ENCODE measurements around the gene CENPX. TPM values are rescaled to one million over a fixed set of nuclear protein-coding genes. Genes with fewer than 3 reads are reported as not detected.

CENPX gene
- total and polyA plus RNA-seq, 5 donors from 2014 or later, result 31.4 to 66.4 (median 64.9) TPM

DNA sequence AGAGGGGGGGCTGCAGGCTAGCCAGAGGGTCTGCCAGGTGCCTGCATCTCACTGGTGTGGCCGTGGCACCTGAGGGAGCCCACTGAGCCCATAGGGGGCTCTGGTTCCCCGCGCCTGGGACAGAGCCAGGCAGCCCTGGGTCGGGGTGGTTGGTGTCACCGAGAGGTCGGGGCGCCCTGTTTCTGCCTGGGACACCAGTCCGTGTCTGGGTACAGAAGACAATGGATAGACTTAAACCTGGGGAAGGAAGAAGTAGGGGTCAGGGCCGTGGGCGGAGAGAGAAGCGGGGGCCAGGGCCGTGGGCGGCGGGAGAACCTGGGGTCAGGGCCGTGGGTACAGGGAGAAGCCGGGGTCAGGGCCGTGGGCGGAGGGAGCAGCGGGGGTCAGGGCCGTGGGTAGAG is 25.9 kb upstream of the CENPX start:
- no peak overlapping the region for H3K27ac ChIP-seq (ENCODE audit: insufficient read depth, low read length, poor library complexity, severe bottlenecking)
- H3K27me3 ChIP-seq (ENCODE audit: control insufficient read depth, insufficient read depth, low read length), result no peaks in the 10 kb centered on the region
- Mint-ChIP-seq H3K27ac (no peak overlapping the region), H3K4me1 (peaks cover 0 to 24% (median 6%) of the 10 kb centered on the region in 4 donors), H3K4me3 (peak overlapping the region in 1 of 4 donors; percentile 52), H3K36me3 (peaks cover 7% of the 10 kb centered on the region), H3K9me3 (peaks cover 0 to 1% (median 0%) of the 10 kb centered on the region in 7 donors), H3K27me3 (no peaks in the 10 kb centered on the region)
- ATAC-seq (ENCODE audit: low read depth in 2 of 2) (no peak), DNase-seq (no peak)
- H3K4me3 ChIP-seq (ENCODE audit: low read depth, low read length), result no peak overlapping the region
- H3K4me1 ChIP-seq (ENCODE audit: control insufficient read depth, insufficient read depth, low read length, poor library complexity, severe bottlenecking), result peaks cover 20% of the 10 kb centered on the region
- H3K9me3 ChIP-seq (ENCODE audit: control insufficient read depth in 2 of 2, low read length in 2 of 2), result no peaks in the 10 kb centered on the region
- no peaks in the 10 kb centered on the region for H3K36me3 ChIP-seq (ENCODE audit: control insufficient read depth, insufficient read depth, low read length)

DNA sequence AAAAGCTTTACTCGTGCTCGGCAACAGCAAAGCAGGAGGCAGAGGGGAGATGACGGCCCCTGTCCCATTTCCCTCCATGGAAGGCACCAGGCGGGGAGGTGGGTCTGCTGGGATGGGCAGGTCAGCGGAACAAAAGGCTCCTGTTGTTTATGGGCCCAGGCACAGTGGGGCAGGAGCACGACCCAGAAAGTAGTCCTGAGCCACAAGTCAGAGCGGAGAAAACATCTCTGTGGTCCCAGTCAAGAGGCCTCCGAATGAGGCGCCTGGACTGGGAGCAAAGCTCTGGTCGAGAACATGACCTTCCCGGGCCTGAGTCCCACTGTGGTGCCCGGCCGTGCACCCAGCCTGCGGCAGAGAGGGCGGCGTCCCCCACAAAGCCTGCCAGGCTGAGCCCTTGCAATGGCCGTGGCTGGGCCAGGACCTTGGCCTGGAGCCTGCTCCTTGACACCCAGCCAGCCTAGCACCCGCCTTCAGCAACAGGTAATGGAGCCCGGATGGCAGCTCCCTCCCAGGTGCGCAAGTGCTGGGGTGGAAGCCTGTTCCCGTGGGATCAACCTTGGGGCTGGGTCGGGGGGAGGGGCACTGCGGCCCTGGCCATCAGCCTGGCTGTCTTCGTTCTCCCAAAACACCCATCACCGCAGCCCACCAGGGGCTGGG is 25.4 kb upstream of the CENPX start:
- Histone ChIP-seq H3K4me3 (ENCODE audit: low read depth, low read length) (no peak overlapping the region), H3K36me3 (ENCODE audit: control insufficient read depth, insufficient read depth, low read length) (no peaks in the 10 kb centered on the region), H3K27ac (ENCODE audit: insufficient read depth, low read length, poor library complexity, severe bottlenecking) (no peak overlapping the region), H3K4me1 (ENCODE audit: control insufficient read depth, insufficient read depth, low read length, poor library complexity, severe bottlenecking) (peaks cover 14% of the 10 kb centered on the region), H3K9me3 (ENCODE audit: control insufficient read depth in 2 of 2, low read length in 2 of 2) (no peaks in the 10 kb centered on the region), H3K27me3 (ENCODE audit: control insufficient read depth, insufficient read depth, low read length) (no peaks in the 10 kb centered on the region)
- DNase-seq, result no peak
- Mint-ChIP-seq H3K36me3 (peaks cover 7% of the 10 kb centered on the region), H3K9me3 (peaks cover 0 to 1% (median 0%) of the 10 kb centered on the region in 7 donors), H3K4me3 (peak overlapping the region in 3 of 4 donors; percentile 52 to 83 (median 66)), H3K4me1 (peaks cover 0 to 20% (median 5%) of the 10 kb centered on the region in 4 donors), H3K27ac (no peak overlapping the region), H3K27me3 (no peaks in the 10 kb centered on the region)
- no peak for ATAC-seq (ENCODE audit: low read depth in 2 of 2)

DNA sequence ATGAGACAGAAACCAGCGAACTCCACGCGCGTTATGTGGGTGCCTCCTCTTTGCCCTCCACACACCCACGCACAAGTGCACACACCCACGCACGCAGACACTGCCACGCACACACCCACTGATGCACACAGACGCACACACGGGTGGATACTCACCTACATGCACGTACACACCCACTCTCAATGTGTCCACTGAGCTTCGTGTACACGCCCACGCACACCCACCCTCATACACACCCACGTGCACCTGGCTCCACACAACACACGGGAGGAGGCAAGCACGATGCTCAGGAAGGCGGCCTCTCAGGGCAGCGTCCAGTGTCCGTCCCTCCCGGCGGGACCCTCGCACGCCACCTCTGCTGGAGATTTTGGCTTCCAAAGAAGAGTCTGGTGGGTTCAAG is 24.7 kb upstream of the CENPX start:
- H3K36me3 ChIP-seq (ENCODE audit: control insufficient read depth, insufficient read depth, low read length), result no peaks in the 10 kb centered on the region
- Mint-ChIP-seq H3K27me3 (no peaks in the 10 kb centered on the region), H3K36me3 (peaks cover 7% of the 10 kb centered on the region), H3K9me3 (peaks cover 0 to 1% (median 0%) of the 10 kb centered on the region in 7 donors), H3K4me1 (peaks cover 0 to 15% (median 3%) of the 10 kb centered on the region in 4 donors), H3K27ac (peak overlapping the region in 1 of 3 donors; percentile 52), H3K4me3 (peak overlapping the region in 3 of 4 donors; percentile 52 to 83 (median 66))
- no peak overlapping the region for H3K4me3 ChIP-seq (ENCODE audit: low read depth, low read length)
- H3K27me3 ChIP-seq (ENCODE audit: control insufficient read depth, insufficient read depth, low read length), result no peaks in the 10 kb centered on the region
- DNase-seq (no peak), ATAC-seq (ENCODE audit: low read depth in 2 of 2) (no peak)
- no peaks in the 10 kb centered on the region for H3K9me3 ChIP-seq (ENCODE audit: control insufficient read depth in 2 of 2, low read length in 2 of 2)
- no peak overlapping the region for H3K27ac ChIP-seq (ENCODE audit: insufficient read depth, low read length, poor library complexity, severe bottlenecking)
- H3K4me1 ChIP-seq (ENCODE audit: control insufficient read depth, insufficient read depth, low read length, poor library complexity, severe bottlenecking), result peaks cover 8% of the 10 kb centered on the region

DNA sequence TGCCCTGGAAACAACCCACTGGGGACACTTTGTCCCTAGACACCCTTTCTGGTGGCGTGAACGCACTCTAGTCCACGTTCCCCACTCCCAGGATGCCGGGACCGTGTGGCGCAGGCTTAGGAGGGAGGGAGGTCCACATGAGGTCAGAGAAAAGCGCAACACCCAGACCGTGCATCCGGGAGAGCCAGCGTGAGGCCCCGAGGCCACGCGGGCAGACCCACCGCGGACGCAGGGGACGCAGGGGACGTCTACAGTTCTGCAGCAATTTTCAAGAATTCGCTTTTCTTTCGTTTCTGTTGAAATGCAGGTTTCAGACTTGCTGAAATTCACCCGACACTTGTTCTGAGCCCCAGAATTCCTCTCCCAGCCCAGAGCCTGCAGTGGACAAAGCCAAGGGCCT is 24.2 kb upstream of the CENPX start:
- H3K9me3 ChIP-seq (ENCODE audit: control insufficient read depth in 2 of 2, low read length in 2 of 2), result no peaks in the 10 kb centered on the region
- ATAC-seq (ENCODE audit: low read depth in 2 of 2), result no peak
- no peak overlapping the region for H3K27ac ChIP-seq (ENCODE audit: insufficient read depth, low read length, poor library complexity, severe bottlenecking)
- Mint-ChIP-seq H3K9me3 (peaks cover 0 to 1% (median 0%) of the 10 kb centered on the region in 7 donors), H3K4me3 (peak overlapping the region in 2 of 4 donors; percentile 52 to 74), H3K27me3 (no peaks in the 10 kb centered on the region), H3K4me1 (peaks cover 0 to 15% (median 3%) of the 10 kb centered on the region in 4 donors), H3K27ac (no peak overlapping the region), H3K36me3 (peaks cover 7% of the 10 kb centered on the region)
- H3K4me1 ChIP-seq (ENCODE audit: control insufficient read depth, insufficient read depth, low read length, poor library complexity, severe bottlenecking), result peaks cover 6% of the 10 kb centered on the region
- no peak for DNase-seq
- no peak overlapping the region for H3K4me3 ChIP-seq (ENCODE audit: low read depth, low read length)
- H3K36me3 ChIP-seq (ENCODE audit: control insufficient read depth, insufficient read depth, low read length), result no peaks in the 10 kb centered on the region
- H3K27me3 ChIP-seq (ENCODE audit: control insufficient read depth, insufficient read depth, low read length), result no peaks in the 10 kb centered on the region

DNA sequence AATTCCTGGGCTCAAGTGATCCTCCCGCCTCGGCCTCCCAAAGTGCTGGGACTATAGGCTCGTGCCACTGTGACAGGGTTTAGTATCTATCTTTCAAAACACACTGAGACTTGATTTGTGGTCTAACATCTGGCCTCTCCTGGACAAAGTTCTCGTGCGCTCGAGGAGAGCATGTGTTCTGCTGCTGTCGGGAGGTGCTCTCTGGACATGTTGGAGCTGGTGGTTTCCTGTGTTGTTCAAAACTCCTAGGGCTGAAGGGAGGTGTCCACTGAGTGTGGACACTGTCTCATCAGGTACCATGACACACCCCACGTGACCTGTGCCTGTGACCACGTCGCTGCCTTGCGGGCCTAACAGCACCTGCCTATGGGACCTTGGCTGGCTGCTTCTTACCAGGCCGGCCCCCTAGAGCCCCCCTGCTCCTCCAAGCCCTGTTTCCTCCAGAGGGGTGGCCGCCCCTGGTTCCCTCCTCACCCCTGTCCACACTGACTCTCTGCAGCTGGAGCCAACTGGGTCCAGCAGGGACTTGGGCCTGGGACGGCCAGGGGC is 23.3 kb upstream of the CENPX start:
- Mint-ChIP-seq H3K4me1 (peaks cover 0 to 15% (median 3%) of the 10 kb centered on the region in 4 donors), H3K27me3 (no peaks in the 10 kb centered on the region), H3K36me3 (peaks cover 7% of the 10 kb centered on the region), H3K9me3 (peaks cover 0 to 1% (median 0%) of the 10 kb centered on the region in 7 donors), H3K4me3 (peak overlapping the region in 1 of 4 donors; percentile 52), H3K27ac (no peak overlapping the region)
- no peaks in the 10 kb centered on the region for H3K9me3 ChIP-seq (ENCODE audit: control insufficient read depth in 2 of 2, low read length in 2 of 2)
- no peak overlapping the region for H3K4me3 ChIP-seq (ENCODE audit: low read depth, low read length)
- H3K4me1 ChIP-seq (ENCODE audit: control insufficient read depth, insufficient read depth, low read length, poor library complexity, severe bottlenecking), result peaks cover 4% of the 10 kb centered on the region
- DNase-seq, result no peak
- H3K27ac ChIP-seq (ENCODE audit: insufficient read depth, low read length, poor library complexity, severe bottlenecking), result no peak overlapping the region
- H3K36me3 ChIP-seq (ENCODE audit: control insufficient read depth, insufficient read depth, low read length), result no peaks in the 10 kb centered on the region
- ATAC-seq (ENCODE audit: low read depth in 2 of 2), result no peak
- no peaks in the 10 kb centered on the region for H3K27me3 ChIP-seq (ENCODE audit: control insufficient read depth, insufficient read depth, low read length)

DNA sequence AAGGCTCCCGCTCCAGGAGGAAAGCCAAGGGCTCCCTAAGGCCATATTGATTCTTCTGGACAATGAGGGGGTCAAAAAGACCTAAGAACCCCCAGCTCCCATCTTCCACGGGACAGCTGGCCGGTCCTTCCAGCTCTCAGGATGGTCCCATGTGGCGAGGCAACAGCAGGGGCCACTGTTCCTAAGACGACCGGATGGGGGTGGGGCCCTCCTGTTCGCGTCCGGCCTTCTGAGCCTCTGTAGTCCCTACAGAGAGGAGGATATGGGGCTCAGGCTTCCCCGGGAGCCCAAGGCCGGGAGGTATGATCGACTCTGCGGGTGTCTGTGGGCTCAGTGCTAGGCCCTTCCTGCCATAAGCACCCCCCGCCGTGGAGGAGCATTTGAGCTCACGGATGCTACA is 20.8 kb upstream of the CENPX start:
- no peak for DNase-seq
- H3K27ac Mint-ChIP-seq, result no peak overlapping the region
- Histone ChIP-seq H3K9me3 (ENCODE audit: control insufficient read depth in 2 of 2, low read length in 2 of 2) (no peaks in the 10 kb centered on the region), H3K27ac (ENCODE audit: insufficient read depth, low read length, poor library complexity, severe bottlenecking) (no peak overlapping the region), H3K4me1 (ENCODE audit: control insufficient read depth, insufficient read depth, low read length, poor library complexity, severe bottlenecking) (no peaks in the 10 kb centered on the region), H3K4me3 (ENCODE audit: low read depth, low read length) (no peak overlapping the region), H3K27me3 (ENCODE audit: control insufficient read depth, insufficient read depth, low read length) (no peaks in the 10 kb centered on the region), H3K36me3 (ENCODE audit: control insufficient read depth, insufficient read depth, low read length) (no peaks in the 10 kb centered on the region)
- peak in 1 of 2 donors; percentile 28 for ATAC-seq (ENCODE audit: low read depth in 2 of 2)
- no peaks in the 10 kb centered on the region for H3K27me3 Mint-ChIP-seq
- peaks cover 0 to 1% (median 0%) of the 10 kb centered on the region in 7 donors for H3K9me3 Mint-ChIP-seq
- H3K4me3 Mint-ChIP-seq, result peak overlapping the region in 1 of 4 donors; percentile 51
- H3K4me1 Mint-ChIP-seq, result peaks cover 0 to 11% (median 0%) of the 10 kb centered on the region in 4 donors
- peaks cover 7% of the 10 kb centered on the region for H3K36me3 Mint-ChIP-seq

DNA sequence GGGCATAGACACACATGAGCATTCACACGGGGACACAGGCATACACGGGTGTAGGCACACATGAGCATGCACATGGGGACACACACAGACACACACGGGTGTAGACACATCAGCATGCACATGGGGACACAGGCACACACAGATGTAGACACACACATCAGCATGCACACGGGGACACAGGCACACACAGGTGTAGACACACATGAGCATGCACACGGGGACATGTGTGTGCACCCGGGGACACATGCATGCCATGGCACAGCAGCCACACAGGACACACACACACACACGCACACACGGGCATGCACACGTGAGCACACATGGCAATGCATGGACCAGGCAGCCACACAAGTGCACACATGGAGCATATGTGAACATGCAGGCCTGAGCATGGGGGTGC is 20.0 kb upstream of the CENPX start:
- no peaks in the 10 kb centered on the region for H3K36me3 ChIP-seq (ENCODE audit: control insufficient read depth, insufficient read depth, low read length)
- Mint-ChIP-seq H3K4me1 (peaks cover 4 to 15% (median 6%) of the 10 kb centered on the region in 4 donors), H3K4me3 (no peak overlapping the region), H3K9me3 (peaks cover 0 to 1% (median 0%) of the 10 kb centered on the region in 7 donors), H3K27ac (no peak overlapping the region), H3K27me3 (no peaks in the 10 kb centered on the region), H3K36me3 (peaks cover 6% of the 10 kb centered on the region)
- ATAC-seq (ENCODE audit: low read depth in 2 of 2) (no peak), DNase-seq (no peak)
- no peaks in the 10 kb centered on the region for H3K27me3 ChIP-seq (ENCODE audit: control insufficient read depth, insufficient read depth, low read length)
- no peaks in the 10 kb centered on the region for H3K9me3 ChIP-seq (ENCODE audit: control insufficient read depth in 2 of 2, low read length in 2 of 2)
- H3K27ac ChIP-seq (ENCODE audit: insufficient read depth, low read length, poor library complexity, severe bottlenecking), result no peak overlapping the region
- peaks cover under 1% of the 10 kb centered on the region for H3K4me1 ChIP-seq (ENCODE audit: control insufficient read depth, insufficient read depth, low read length, poor library complexity, severe bottlenecking)
- H3K4me3 ChIP-seq (ENCODE audit: low read depth, low read length), result no peak overlapping the region

Data from CD4-positive, CD25-positive, alpha-beta regulatory T cell (primary cell).